Testis (tissue), 5 donors: ENCODE data around the gene MYO1F. TPM values are rescaled to one million over a fixed set of nuclear protein-coding genes. Genes with fewer than 3 reads are reported as not detected.
"Not testable (repeated sequence)": the region's sequence is repeated elsewhere in the genome, so short reads cannot be mapped to it uniquely, and the experiment has no call there.

ENCODE experiments used
- DNase-seq: peaks from one replicate; pipeline ENCODE4 v3.0.0-alpha.2; 2019
- H3K27ac ChIP-seq, 2 donors: fragments of 200-600 bp; sonication (generic); one replicate each; pipeline ENCODE4 v1.5.1; 2019
- H3K27me3 ChIP-seq: fragments of 200-600 bp; sonication (generic); one replicate; pipeline ENCODE4 v1.5.1; 2019
- H3K36me3 ChIP-seq: fragments of 200-600 bp; sonication (generic); one replicate; pipeline ENCODE4 v1.5.1; 2017; ENCODE audit warnings: low read depth; ENCODE audit errors: missing control alignments
- H3K4me1 ChIP-seq: fragments of 200-600 bp; sonication (generic); one replicate; pipeline ENCODE4 v1.5.1; 2019
- H3K4me3 ChIP-seq, 2 donors: fragments of 200-600 bp; sonication (generic); one replicate each; pipeline ENCODE4 v1.5.1; 2017 to 2019
- H3K9me3 ChIP-seq: fragments of 200-600 bp; sonication (generic); one replicate; pipeline ENCODE4 v1.5.1; 2017
- POLR2A ChIP-seq: fragments of 450-650 bp; IDR thresholded peaks from one replicate; pipeline ENCODE4 v1.6.1; 2017; ENCODE audit warnings: antibody characterized with exemption, mild to moderate bottlenecking, moderate library complexity
- WGBS, 2 donors: methylation state at CpG; one replicate each; pipeline ENCODE4 v1.1.5; 2018; 5-methylcytosine and 5-hydroxymethylcytosine counted together
- intact Hi-C: fragments of 100-400 bp; cut with DNase I; formaldehyde crosslinking; loops from one replicate; pipeline ENCODE4 v1.15.1; 2023; ENCODE audit warnings: low total_unique reads
- long read RNA-seq, 2 donors: transcript quantifications; one replicate each; lab custom pipeline, GENCODE V29; 2026
- polyA plus RNA-seq: library from polyadenylated mRNA; stranded (reverse); fragments of 350-450 nt; fragmentation: Illumina TruSeq; extraction: RNeasy Lipid Tissue Mini Kit (QIAGEN cat#74804); gene quantifications from one replicate; pipeline ENCODE4 v1.2.3, GENCODE V29; 2014; ENCODE audit warnings: low read depth, low replicate concordance; ENCODE audit not compliant: insufficient read depth
- total RNA-seq, 2 donors: library from RNA; depleted of rRNA; stranded (reverse); fragments of >200 nt; gene quantifications; one replicate each; pipeline ENCODE4 v1.2.3, GENCODE V29; 2016
- TF ChIP-seq, protein P1 (sequence below), 3 experiments: fragments of 450-650 bp in 2 of 3; fragments of 200-600 bp in 1 of 3; sonication (generic) in 1 of 3; IDR thresholded peaks; one replicate each; pipeline ENCODE4 v1.5.1; 2016 to 2019; ENCODE audit warnings: antibody characterized with exemption in 3 of 3, mild to moderate bottlenecking in 2 of 3, moderate library complexity in 1 of 3

Gene MYO1F
- 1 to 10 TPM; 4.7 to 6.7 TPM for total RNA-seq
- 5.9 TPM for polyA plus RNA-seq
- long read RNA-seq, donor 1: 0 reads
- long read RNA-seq, donor 2, partial matches to known transcripts: 0 of 1 reads
- long read RNA-seq, donor 2, other reads (novel, unspliced or antisense): 0 of 1 reads

DNA sequence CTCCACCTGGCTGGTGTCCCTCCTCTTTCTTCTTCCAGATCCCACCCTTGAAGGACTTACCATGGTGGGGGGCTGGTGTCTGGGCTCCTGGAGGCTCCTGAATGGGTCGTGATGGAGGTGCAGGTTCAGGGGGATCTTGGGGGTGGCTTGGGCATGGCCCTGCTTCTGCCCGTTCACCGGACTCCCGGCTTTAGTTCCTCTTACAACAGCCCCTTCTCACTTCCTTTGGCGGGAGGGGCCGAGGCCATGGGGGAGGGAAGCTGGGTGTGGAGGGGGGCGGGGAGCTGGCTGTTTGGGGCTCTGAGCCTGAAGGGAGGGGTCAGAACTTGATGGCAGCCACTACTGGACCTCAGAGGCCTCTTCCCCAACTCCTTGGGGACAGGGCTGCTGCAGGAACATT lies at the start of gene MYO1F:
MYO1F (minus strand) TSS at position 196 of the 400 bp plus-strand sequence; CDS start at position 63, 133 bp downstream.
- H3K4me3 ChIP-seq: peak within 1 kb of the TSS in 1 of 2 donors; percentile 34
- TF ChIP-seq, protein P1, sequence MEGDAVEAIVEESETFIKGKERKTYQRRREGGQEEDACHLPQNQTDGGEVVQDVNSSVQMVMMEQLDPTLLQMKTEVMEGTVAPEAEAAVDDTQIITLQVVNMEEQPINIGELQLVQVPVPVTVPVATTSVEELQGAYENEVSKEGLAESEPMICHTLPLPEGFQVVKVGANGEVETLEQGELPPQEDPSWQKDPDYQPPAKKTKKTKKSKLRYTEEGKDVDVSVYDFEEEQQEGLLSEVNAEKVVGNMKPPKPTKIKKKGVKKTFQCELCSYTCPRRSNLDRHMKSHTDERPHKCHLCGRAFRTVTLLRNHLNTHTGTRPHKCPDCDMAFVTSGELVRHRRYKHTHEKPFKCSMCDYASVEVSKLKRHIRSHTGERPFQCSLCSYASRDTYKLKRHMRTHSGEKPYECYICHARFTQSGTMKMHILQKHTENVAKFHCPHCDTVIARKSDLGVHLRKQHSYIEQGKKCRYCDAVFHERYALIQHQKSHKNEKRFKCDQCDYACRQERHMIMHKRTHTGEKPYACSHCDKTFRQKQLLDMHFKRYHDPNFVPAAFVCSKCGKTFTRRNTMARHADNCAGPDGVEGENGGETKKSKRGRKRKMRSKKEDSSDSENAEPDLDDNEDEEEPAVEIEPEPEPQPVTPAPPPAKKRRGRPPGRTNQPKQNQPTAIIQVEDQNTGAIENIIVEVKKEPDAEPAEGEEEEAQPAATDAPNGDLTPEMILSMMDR (IDR thresholded peaks at IDR 0.05): no peak
- no peak for TF ChIP-seq POLR2A
- intact Hi-C loops: no loop called here

DNA sequence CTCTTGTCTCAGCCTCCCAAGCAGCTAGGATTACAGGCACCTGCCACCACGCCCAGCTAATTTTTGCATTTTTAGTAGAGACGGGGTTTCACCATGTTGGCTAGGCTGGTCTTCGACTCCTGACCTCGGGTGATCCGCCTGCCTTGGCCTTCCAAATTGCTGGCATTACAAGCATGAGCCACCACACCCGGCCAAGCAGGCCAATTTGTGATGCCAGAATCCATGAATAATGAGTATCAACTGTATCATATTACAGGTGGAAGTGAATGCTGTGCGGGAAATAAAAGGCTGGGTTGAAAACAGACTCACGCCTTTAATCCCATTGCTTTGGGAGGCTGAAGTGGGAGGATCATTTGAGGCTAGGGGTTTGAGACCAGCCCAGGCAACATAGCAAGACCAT lies 49.6 kb upstream of the MYO1F start:
- intact Hi-C loops: no loop called here

More for the DNA sequence above, at the start of gene MYO1F:
- 16 to 29% methylated on average over 4 to 7 of the region's 7 CpGs for WGBS, 2 donors
- Histone ChIP-seq H3K4me1 (no peaks in the 10 kb centered on the region), H3K9me3 (no peaks in the 10 kb centered on the region), H3K27me3 (no peaks in the 10 kb centered on the region), H3K36me3 (no peaks in the 10 kb centered on the region), H3K27ac (no peak within 1 kb of the TSS)
- peak; percentile 35 for DNase-seq

DNA sequence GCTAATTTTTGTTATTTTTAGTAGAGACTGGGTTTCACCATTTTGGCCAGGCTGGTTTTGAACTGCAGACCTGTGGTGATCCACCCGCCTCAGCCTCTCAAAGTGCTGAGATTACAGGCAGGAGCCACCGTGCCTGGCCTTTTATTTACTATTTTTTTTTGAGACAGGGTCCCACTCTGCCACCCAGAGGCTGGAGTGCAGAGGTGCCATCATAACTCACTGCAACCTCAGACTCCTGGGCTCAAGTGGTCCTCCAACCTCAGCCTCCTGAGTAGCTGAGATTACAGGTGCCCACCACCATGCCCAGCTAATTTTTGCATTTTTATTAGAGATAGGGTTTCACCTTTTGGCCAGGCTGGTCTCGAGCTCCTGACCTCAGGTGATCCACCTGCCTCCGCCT lies 45.6 kb upstream of the MYO1F start:
- DNase-seq, intact Hi-C loops, H3K36me3 ChIP-seq, H3K4me3 ChIP-seq, H3K4me1 ChIP-seq, H3K27ac ChIP-seq, H3K27me3 ChIP-seq, H3K9me3 ChIP-seq: not testable (repeated sequence)
- 54 to 76% methylated on average over 4 of the region's 4 CpGs for WGBS, 2 donors

More for the DNA sequence above, 49.6 kb upstream of the MYO1F start:
- Histone ChIP-seq H3K27ac (no peak overlapping the region), H3K9me3 (no peaks in the 10 kb centered on the region), H3K4me1 (no peaks in the 10 kb centered on the region), H3K4me3 (no peak overlapping the region), H3K27me3 (no peaks in the 10 kb centered on the region), H3K36me3 (no peaks in the 10 kb centered on the region)
- no peak for DNase-seq
- 83 to 94% methylated on average over 8 of the region's 8 CpGs for WGBS, 2 donors
- TF ChIP-seq, protein P1 (IDR thresholded peaks at IDR 0.05): no peak
- no peak for TF ChIP-seq POLR2A

DNA sequence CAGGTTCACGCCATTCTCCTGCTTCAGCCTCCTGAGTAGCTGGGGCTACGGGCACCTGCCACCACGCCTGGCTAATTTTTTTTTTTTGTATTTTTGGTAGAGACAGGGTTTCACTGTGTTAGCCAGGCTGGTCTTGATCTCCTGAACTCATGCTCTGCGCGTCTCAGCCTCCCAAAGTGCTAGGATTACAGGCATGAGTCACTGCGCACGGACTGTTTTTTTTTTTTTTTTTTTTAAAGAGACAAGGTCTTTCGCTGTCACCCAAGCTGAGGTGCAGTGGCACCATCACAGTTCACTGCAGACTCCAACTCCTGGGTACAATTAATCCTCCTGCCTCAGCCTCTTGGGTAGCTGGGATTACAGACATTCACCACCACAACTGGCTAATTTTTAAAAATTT lies 41.5 kb upstream of the MYO1F start:
- DNase-seq: no peak
- H3K27me3 ChIP-seq: no peaks in the 10 kb centered on the region
- intact Hi-C loops: no loop called here
- no peaks in the 10 kb centered on the region for H3K9me3 ChIP-seq
- WGBS, 2 donors: 65 to 80% methylated on average over 8 of the region's 8 CpGs
- H3K4me1 ChIP-seq: no peaks in the 10 kb centered on the region
- no peak for TF ChIP-seq POLR2A
- TF ChIP-seq, protein P1 (IDR thresholded peaks at IDR 0.05): no peak
- no peak overlapping the region for H3K4me3 ChIP-seq
- H3K36me3 ChIP-seq: no peaks in the 10 kb centered on the region
- H3K27ac ChIP-seq: no peak overlapping the region

DNA sequence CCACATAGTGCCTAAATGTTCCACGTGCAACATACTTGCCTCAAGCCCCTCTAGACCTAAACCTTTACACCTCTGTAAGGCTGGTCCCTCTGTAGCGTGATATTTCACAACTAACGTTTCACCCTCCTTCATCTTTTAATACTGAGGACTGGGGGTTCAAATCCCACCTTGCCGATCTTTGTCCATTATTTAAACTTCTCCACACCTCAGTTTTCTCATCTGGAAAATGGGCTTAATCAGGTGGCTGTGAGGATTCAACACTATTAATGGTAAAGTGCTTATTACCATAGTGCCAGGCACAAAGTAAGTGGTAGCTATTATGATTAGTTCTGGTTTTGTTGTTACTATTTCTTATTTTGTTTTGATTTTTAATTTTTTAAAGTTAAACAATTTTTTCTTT lies 40.7 kb upstream of the MYO1F start:
- TF ChIP-seq, protein P1 (IDR thresholded peaks at IDR 0.05): no peak
- TF ChIP-seq POLR2A: no peak
- WGBS, 2 donors: 83 to 90% methylated on average over 4 of the region's 4 CpGs
- no peak overlapping the region for H3K4me3 ChIP-seq
- no peaks in the 10 kb centered on the region for H3K27me3 ChIP-seq
- no peak for DNase-seq
- no peaks in the 10 kb centered on the region for H3K36me3 ChIP-seq
- no peaks in the 10 kb centered on the region for H3K9me3 ChIP-seq
- H3K27ac ChIP-seq: no peak overlapping the region
- intact Hi-C loops: no loop called here
- no peaks in the 10 kb centered on the region for H3K4me1 ChIP-seq

DNA sequence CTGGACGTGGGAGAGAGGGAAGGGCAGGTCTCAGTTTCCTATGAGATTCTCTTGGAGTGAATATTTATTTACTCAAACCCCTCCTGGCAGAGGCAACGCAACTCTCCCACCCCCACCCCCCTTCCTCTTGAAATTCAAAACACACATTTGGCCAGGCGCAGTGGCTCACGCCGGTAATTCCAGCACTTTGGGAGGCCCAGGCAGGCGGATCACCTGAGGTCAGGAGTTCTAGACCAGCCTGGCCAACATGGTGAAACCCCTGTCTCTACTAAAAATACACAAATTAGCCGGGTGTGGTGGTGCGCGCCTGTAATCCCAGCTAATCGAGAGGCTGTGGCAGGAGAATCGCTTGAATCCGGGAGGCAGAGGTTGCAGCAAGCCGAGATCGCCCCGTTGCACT lies 40.1 kb upstream of the MYO1F start:
- WGBS, 2 donors: 74 to 79% methylated on average over 13 to 15 of the region's 15 CpGs
- H3K4me1 ChIP-seq, H3K27me3 ChIP-seq, DNase-seq, H3K4me3 ChIP-seq, H3K36me3 ChIP-seq, H3K27ac ChIP-seq, intact Hi-C loops, H3K9me3 ChIP-seq: not testable (repeated sequence)
